Smooth muscle cell (in vitro differentiated cells): ENCODE results near the gene SNTB2. TPM values are rescaled to one million over a fixed set of nuclear protein-coding genes. Genes with fewer than 3 reads are reported as not detected.

Source experiments
- DNase-seq: peaks from one replicate; lab custom pipeline; 2025; ENCODE audit not compliant: unreplicated experiment; lab: John Stamatoyannopoulos, UW
- H2AFZ ChIP-seq: fragments of 200-600 bp; sonication (generic); 2 replicates; pipeline ENCODE4 v1.6.0; 2016; ENCODE audit warnings: antibody characterized with exemption, low read depth, mild to moderate bottlenecking
- H3F3A ChIP-seq: fragments of 200-600 bp; sonication (generic); 2 replicates; pipeline ENCODE4 v1.6.0; 2017; ENCODE audit warnings: antibody characterized with exemption, low read depth
- H3K27ac ChIP-seq: fragments of 200-600 bp; sonication (generic); 2 replicates; pipeline ENCODE4 v1.5.1; 2016; ENCODE audit warnings: low read depth, mild to moderate bottlenecking
- H3K27me3 ChIP-seq: fragments of 200-600 bp; sonication (generic); 2 replicates; pipeline ENCODE4 v1.6.1; 2016; ENCODE audit warnings: low read depth, mild to moderate bottlenecking
- H3K36me3 ChIP-seq: fragments of 200-600 bp; sonication (generic); 2 replicates; pipeline ENCODE4 v1.5.1; 2016; ENCODE audit warnings: low read depth
- H3K4me1 ChIP-seq: fragments of 200-600 bp; sonication (generic); 2 replicates; pipeline ENCODE4 v1.5.1; 2016; ENCODE audit warnings: low read depth
- H3K4me2 ChIP-seq: fragments of 200-600 bp; sonication (generic); 2 replicates; pipeline ENCODE4 v1.6.0; 2016; ENCODE audit warnings: mild to moderate bottlenecking
- H3K4me3 ChIP-seq: fragments of 200-600 bp; sonication (generic); 2 replicates; pipeline ENCODE4 v1.5.1; 2016; ENCODE audit warnings: mild to moderate bottlenecking
- H3K79me2 ChIP-seq: fragments of 200-600 bp; sonication (generic); 2 replicates; pipeline ENCODE4 v1.6.0; 2016; ENCODE audit warnings: low read depth, mild to moderate bottlenecking
- H3K9ac ChIP-seq: fragments of 200-600 bp; sonication (generic); 2 replicates; pipeline ENCODE4 v1.6.0; 2016; ENCODE audit warnings: low read depth
- H3K9me3 ChIP-seq: fragments of 200-600 bp; sonication (generic); replicated peaks from 2 replicates; pipeline ENCODE4 v1.5.1; 2016; ENCODE audit warnings: low read depth
- H4K20me1 ChIP-seq: fragments of 200-600 bp; sonication (generic); 2 replicates; pipeline ENCODE4 v1.6.0; 2016; ENCODE audit warnings: low read depth
- CTCF ChIP-seq: fragments of 200-600 bp; sonication (generic); IDR thresholded peaks from 2 replicates; pipeline ENCODE4 v1.5.1; 2017; ENCODE audit warnings: borderline replicate concordance, mild to moderate bottlenecking, antibody characterized with exemption; ENCODE audit not compliant: insufficient read depth, poor library complexity, severe bottlenecking
- WGBS: methylation state at CpG from one replicate; pipeline ENCODE4 v1.1.7; 2016; ENCODE audit warnings: low lambda C conversion rate; 5-methylcytosine and 5-hydroxymethylcytosine counted together
- polyA plus RNA-seq: library from polyadenylated mRNA; unstranded; fragments of >200 nt; fragmentation: Nextera tagmentation; extraction: Ambion mirVana; gene quantifications from 2 replicates; pipeline ENCODE4 v1.2.1, GENCODE V29; 2016
- total RNA-seq: library from RNA; depleted of rRNA; stranded (reverse); fragments of >200 nt; gene quantifications from 2 replicates; pipeline ENCODE4 v1.2.3, GENCODE V29; 2014

SNTB2 gene
- total and polyA plus RNA-seq, 2 experiments from 2014 or later = 17.1 to 25.9 TPM

- no peak overlapping the region for H3K27ac ChIP-seq
- H4K20me1 ChIP-seq = peaks cover 4% of the 10 kb centered on the region
- H3K4me2 ChIP-seq = no peak overlapping the region
- TF ChIP-seq CTCF = peak; percentile 77
- peaks cover 20% of the 10 kb centered on the region for H3K36me3 ChIP-seq
- no peak overlapping the region for H2AFZ ChIP-seq
- no peak overlapping the region for H3K4me3 ChIP-seq
- H3K79me2 ChIP-seq = no peaks in the 10 kb centered on the region
- H3K4me1 ChIP-seq = no peaks in the 10 kb centered on the region
- no peaks in the 10 kb centered on the region for H3K9me3 ChIP-seq
- DNase-seq = no peak
- H3K9ac ChIP-seq = no peak overlapping the region
- H3F3A ChIP-seq = no peaks in the 10 kb centered on the region
- 72% methylated on average over 16 of the region's 16 CpGs for WGBS
- H3K27me3 ChIP-seq = no peaks in the 10 kb centered on the region
Observed at GRCh38 chr16:69150146-69150865, 36.7 kb upstream of the SNTB2 start.

- Histone ChIP-seq H3K9me3 (no peaks in the 10 kb centered on the region), H3F3A (no peaks in the 10 kb centered on the region), H4K20me1 (no peaks in the 10 kb centered on the region), H3K36me3 (peaks cover 31% of the 10 kb centered on the region), H3K9ac (no peak overlapping the region), H3K4me3 (no peak overlapping the region), H3K79me2 (no peaks in the 10 kb centered on the region), H3K27ac (no peak overlapping the region), H3K27me3 (no peaks in the 10 kb centered on the region), H3K4me1 (no peaks in the 10 kb centered on the region), H2AFZ (no peak overlapping the region), H3K4me2 (no peak overlapping the region)
- DNase-seq = no peak
- no peak for TF ChIP-seq CTCF
- 92% methylated on average over 3 of the region's 3 CpGs for WGBS
Observed at GRCh38 chr16:69157196-69157595, 29.8 kb upstream of the SNTB2 start.

- no peaks in the 10 kb centered on the region for H3K79me2 ChIP-seq
- no peak for DNase-seq
- WGBS = 91% methylated on average over 1 of the region's 1 CpG
- H3K27ac ChIP-seq = no peak overlapping the region
- H3K9ac ChIP-seq = no peak overlapping the region
- no peak overlapping the region for H2AFZ ChIP-seq
- no peak overlapping the region for H3K4me3 ChIP-seq
- no peaks in the 10 kb centered on the region for H3K27me3 ChIP-seq
- H3F3A ChIP-seq = peaks cover under 1% of the 10 kb centered on the region
- H3K4me1 ChIP-seq = no peaks in the 10 kb centered on the region
- H3K4me2 ChIP-seq = no peak overlapping the region
- no peak for TF ChIP-seq CTCF
- H3K9me3 ChIP-seq = no peaks in the 10 kb centered on the region
- no peaks in the 10 kb centered on the region for H4K20me1 ChIP-seq
- H3K36me3 ChIP-seq = peaks cover 26% of the 10 kb centered on the region
Observed at GRCh38 chr16:69160192-69160591, 26.8 kb upstream of the SNTB2 start.

- 93% methylated on average over 6 of the region's 6 CpGs for WGBS
- H3K27ac ChIP-seq = no peak overlapping the region
- H3K9ac ChIP-seq = no peak overlapping the region
- no peaks in the 10 kb centered on the region for H3K4me1 ChIP-seq
- H3K36me3 ChIP-seq = peaks cover 26% of the 10 kb centered on the region
- H3K79me2 ChIP-seq = no peaks in the 10 kb centered on the region
- no peak for TF ChIP-seq CTCF
- H3K27me3 ChIP-seq = no peaks in the 10 kb centered on the region
- H4K20me1 ChIP-seq = peaks cover 7% of the 10 kb centered on the region
- H3K4me2 ChIP-seq = no peak overlapping the region
- H3K9me3 ChIP-seq = no peaks in the 10 kb centered on the region
- peaks cover 13% of the 10 kb centered on the region for H3F3A ChIP-seq
- no peak overlapping the region for H3K4me3 ChIP-seq
- no peak overlapping the region for H2AFZ ChIP-seq
- no peak for DNase-seq
Observed at GRCh38 chr16:69165584-69165983, 21.4 kb upstream of the SNTB2 start.
